ENCODE measurements around the gene GRB10. TPM values are rescaled to one million over a fixed set of nuclear protein-coding genes. Genes with fewer than 3 reads are reported as not detected.

GRB10 gene
- total RNA-seq, 4 donors from 2014 or later: 37.1 to 109 (median 74.0) TPM

DNA sequence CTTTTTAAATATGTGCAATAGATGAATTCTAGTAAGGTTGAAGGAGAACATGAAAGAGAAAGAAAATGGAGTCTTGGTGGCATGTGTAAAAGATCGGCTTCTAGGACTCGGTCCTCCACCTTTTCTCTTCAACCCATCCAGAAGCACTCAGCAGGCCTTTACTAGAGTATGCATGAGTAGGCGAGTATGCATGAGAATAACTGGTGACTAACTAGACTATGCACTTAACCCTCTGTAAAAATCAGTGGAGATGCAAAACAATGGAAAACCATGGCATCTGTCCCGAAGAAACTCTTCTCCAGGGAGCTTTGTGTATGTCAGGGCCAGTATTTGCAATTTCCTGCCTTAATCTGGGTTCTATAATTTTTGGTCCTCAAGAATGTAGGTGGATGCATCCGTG, 40.0 kb upstream of the GRB10 start:
- TF ChIP-seq CTCF (IDR thresholded peaks at IDR 0.05; ENCODE audit: low read depth): no peak

DNA sequence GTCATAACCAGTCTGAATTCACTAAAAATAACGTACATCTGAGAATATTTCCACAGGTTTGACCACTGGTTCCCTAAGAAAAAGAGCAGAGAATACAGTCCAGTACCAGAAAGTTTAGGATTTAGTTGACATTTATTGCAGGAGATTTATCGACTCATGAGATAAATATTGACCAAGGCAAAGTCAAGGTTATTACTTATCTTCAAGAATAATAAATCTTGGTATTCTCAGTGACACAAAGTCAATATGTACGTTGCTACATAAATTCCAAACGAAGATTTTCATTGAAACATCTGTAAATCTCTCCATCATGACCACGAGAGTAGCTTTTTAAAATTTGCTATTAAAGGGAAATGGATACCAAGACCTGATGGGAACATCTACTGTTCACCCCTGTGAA, 39.4 kb upstream of the GRB10 start:
- no peak for TF ChIP-seq CTCF (IDR thresholded peaks at IDR 0.05; ENCODE audit: low read depth)

- TF ChIP-seq CTCF (IDR thresholded peaks at IDR 0.05; ENCODE audit: low read depth): no peak
Measured at GRCh38 chr7:50821457-50822008, 38.8 kb upstream of the GRB10 start.

GRCh38 chr7:50818324-50818723, 35.6 kb upstream of the GRB10 start:
- TF ChIP-seq CTCF (IDR thresholded peaks at IDR 0.05; ENCODE audit: low read depth): no peak

DNA sequence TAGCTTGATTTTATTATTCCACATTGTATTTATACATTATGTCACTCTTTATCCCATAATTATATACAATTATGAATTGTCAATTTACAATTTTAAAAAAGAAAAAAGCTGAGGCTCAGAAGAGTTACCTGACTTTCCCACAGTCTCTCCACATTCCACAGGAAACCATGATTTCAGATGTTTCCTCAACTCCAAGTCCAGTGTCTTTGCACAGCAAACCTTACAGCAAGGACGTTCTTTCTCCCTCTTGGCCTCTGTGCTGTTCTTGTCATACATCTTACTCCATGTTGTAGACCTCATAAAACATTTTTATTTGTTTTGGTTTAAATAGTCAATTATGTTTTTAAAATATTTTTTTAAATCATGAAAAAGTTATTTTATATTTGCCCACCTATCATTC, 34.9 kb upstream of the GRB10 start:
- TF ChIP-seq CTCF (IDR thresholded peaks at IDR 0.05; ENCODE audit: low read depth): no peak

- TF ChIP-seq CTCF (IDR thresholded peaks at IDR 0.05; ENCODE audit: low read depth): no peak
Measured at GRCh38 chr7:50815138-50815537, 32.4 kb upstream of the GRB10 start.

DNA sequence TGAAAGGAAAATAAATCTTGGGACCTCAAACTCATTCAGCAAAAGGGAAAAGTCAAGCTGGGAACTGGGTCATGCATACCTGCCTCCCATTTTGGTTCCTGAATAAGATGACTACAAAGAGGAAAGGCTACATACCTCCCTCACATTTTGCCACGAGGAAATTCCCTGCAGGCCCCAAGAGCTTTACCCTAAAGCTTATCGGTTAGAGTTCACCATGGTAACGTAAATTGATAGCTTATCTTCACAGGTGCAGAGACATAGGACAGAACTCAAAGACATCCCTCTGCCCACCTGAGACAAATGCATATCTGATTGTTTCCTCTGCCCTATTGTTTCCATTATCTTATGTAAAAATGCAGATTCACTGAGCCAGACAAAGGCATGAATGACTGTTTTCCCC, 31.5 kb upstream of the GRB10 start:
- no peak for TF ChIP-seq CTCF (IDR thresholded peaks at IDR 0.05; ENCODE audit: low read depth)

Measured in subcutaneous adipose tissue (tissue), 4 donors.